K562 (cell line): ENCODE measurements around the gene ARHGDIB. TPM values are rescaled to one million over a fixed set of nuclear protein-coding genes. Genes with fewer than 3 reads are reported as not detected.

Experiments used
- CREM ChIP-seq: IDR thresholded peaks from 2 replicates; pipeline ENCODE4 v1.6.1; 2014; ENCODE audit warnings: antibody characterized with exemption, low read depth
- FOXJ3 ChIP-seq: sonication (generic); formaldehyde crosslinking; IDR thresholded peaks from 2 replicates; pipeline ENCODE4 v1.4.0; 2020; ENCODE audit warnings: mild to moderate bottlenecking, missing genetic modification reagents
- HIVEP1 ChIP-seq: fragments of 250-450 bp; sonication (Bioruptor Pico); IDR thresholded peaks from 2 replicates; pipeline ENCODE4 v1.4.0; 2020; ENCODE audit warnings: mild to moderate bottlenecking
- HMG20B ChIP-seq: fragments of 250-450 bp; sonication (Bioruptor Pico); IDR thresholded peaks from 2 replicates; pipeline ENCODE4 v1.5.0; 2021; ENCODE audit warnings: mild to moderate bottlenecking
- MEF2A ChIP-seq: IDR thresholded peaks from 2 replicates; pipeline ENCODE4 v1.6.1; 2011; ENCODE audit warnings: low read depth, mild to moderate bottlenecking, low read length, moderate library complexity; ENCODE audit not compliant: control insufficient read depth
- MIER1 ChIP-seq: fragments of 450-650 bp; IDR thresholded peaks from 2 replicates; pipeline ENCODE4 v1.6.1; 2016; ENCODE audit warnings: antibody characterized with exemption, mild to moderate bottlenecking, low read depth
- POLR2G ChIP-seq: fragments of 200-400 bp; formaldehyde crosslinking; IDR thresholded peaks from 2 replicates; pipeline ENCODE4 v1.6.1; 2017; ENCODE audit warnings: low read depth, mild to moderate bottlenecking, antibody characterized with exemption, low read length, moderate library complexity
- SRF ChIP-seq, 2 experiments: fragments of 250-450, 450-650 bp in 1 of 2; sonication (Bioruptor Pico) in 1 of 2; sonication (generic) in 1 of 2; formaldehyde crosslinking; IDR thresholded peaks; 2 replicates each; pipeline versions ENCODE4 v1.5.0 to v1.5.1; 2020 to 2022; ENCODE audit warnings: mild to moderate bottlenecking in 1 of 2, missing genetic modification reagents in 1 of 2
- ZBTB40 ChIP-seq, 2 experiments: fragments of 450-650 bp in 1 of 2; sonication (generic) in 1 of 2; formaldehyde crosslinking in 1 of 2; IDR thresholded peaks; 2 replicates each; pipeline versions ENCODE4 v1.7.1 to v1.9.0; 2016 to 2022; ENCODE audit warnings: inconsistent platforms in 1 of 2, mild to moderate bottlenecking in 1 of 2, missing genetic modification reagents in 1 of 2
- ZNF408 ChIP-seq: fragments of 250-450 bp; sonication (Bioruptor Pico); IDR thresholded peaks from 2 replicates; pipeline ENCODE4 v1.4.0; 2020; ENCODE audit warnings: low read depth, mild to moderate bottlenecking, moderate library complexity
- polyA plus RNA-seq, 8 experiments: library from polyadenylated mRNA; depleted of rRNA in 4 of 8; stranded (reverse) in 5 of 8; unstranded in 3 of 8; fragments of >200 nt; fragmentation: Nextera tagmentation in 2 of 8; fragmentation: Illumina TruSeq in 1 of 8; extraction: Ambion mirVana in 2 of 8; extraction: Trizol in 1 of 8; gene quantifications; 2 replicates each; pipeline versions ENCODE4 v1.2.1 to v1.2.3, GENCODE V29; 2011 to 2014; ENCODE audit warnings: inconsistent platforms in 1 of 8, missing spikeins in 1 of 8
- total RNA-seq, 7 experiments: library from RNA; depleted of rRNA in 6 of 7; stranded (reverse); fragments of >200 nt in 6 of 7; fragmentation: Illumina TruSeq in 2 of 7; extraction: Trizol in 2 of 7; gene quantifications; 2 replicates each; pipeline versions ENCODE4 v1.2.1 to v1.2.3, GENCODE V29; 2011 to 2021; ENCODE audit warnings: low replicate concordance in 1 of 7
- TF ChIP-seq, protein P1 (sequence below): IDR thresholded peaks from 2 replicates; pipeline ENCODE4 v1.6.1; 2011; ENCODE audit not compliant: insufficient read length; ENCODE audit errors: extremely low read depth
- TF ChIP-seq, protein P2 (sequence below): fragments of 200-800 bp; sonication (Bioruptor generic); IDR thresholded peaks from 2 replicates; pipeline ENCODE4 v1.6.1; 2017; ENCODE audit warnings: missing genetic modification characterization, missing compliant biosample characterization

ARHGDIB gene
- total and polyA plus RNA-seq, 9 of the 15 experiments (the other 6 are each of a cell fraction or from before 2014, with no cell fraction given) = 9.5 to 204 (median 116) TPM

DNA sequence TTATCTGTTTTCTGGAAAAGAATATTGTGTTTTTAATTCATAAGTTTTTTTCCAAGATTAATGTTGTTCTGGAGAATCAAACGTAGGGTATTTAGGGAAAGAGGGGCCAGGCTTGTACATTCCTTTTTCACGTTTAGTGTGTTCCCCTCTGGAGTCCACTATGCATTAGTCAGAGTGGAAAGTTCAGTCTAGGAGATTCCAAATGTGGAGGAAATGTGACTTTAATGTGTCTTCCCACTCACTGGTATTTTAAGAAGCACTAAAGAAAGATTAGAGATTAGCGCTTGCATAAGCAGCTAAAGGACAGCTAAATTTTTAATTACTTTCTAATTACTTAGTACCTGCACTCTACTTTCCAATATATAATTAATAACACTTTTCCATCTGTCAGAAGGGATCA is 7.1 kb upstream of the ARHGDIB start (continued):
- TF ChIP-seq, protein P1, sequence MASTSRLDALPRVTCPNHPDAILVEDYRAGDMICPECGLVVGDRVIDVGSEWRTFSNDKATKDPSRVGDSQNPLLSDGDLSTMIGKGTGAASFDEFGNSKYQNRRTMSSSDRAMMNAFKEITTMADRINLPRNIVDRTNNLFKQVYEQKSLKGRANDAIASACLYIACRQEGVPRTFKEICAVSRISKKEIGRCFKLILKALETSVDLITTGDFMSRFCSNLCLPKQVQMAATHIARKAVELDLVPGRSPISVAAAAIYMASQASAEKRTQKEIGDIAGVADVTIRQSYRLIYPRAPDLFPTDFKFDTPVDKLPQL = no peak
- TF ChIP-seq ZNF408 (no peak), ZBTB40 (IDR thresholded peaks at IDR 0.05) (no peak), ZBTB40 (CRISPR knock-in tag; IDR thresholded peaks at IDR 0.05) (no peak), FOXJ3 (CRISPR knock-in tag) (no peak), HIVEP1 (CRISPR knock-in tag) (no peak), CREM (no peak), SRF (CRISPR knock-in tag; IDR thresholded peaks at IDR 0.05) (no peak), MIER1 (no peak), MEF2A (no peak), POLR2G (no peak), HMG20B (CRISPR knock-in tag) (no peak)
- TF ChIP-seq, protein P2, sequence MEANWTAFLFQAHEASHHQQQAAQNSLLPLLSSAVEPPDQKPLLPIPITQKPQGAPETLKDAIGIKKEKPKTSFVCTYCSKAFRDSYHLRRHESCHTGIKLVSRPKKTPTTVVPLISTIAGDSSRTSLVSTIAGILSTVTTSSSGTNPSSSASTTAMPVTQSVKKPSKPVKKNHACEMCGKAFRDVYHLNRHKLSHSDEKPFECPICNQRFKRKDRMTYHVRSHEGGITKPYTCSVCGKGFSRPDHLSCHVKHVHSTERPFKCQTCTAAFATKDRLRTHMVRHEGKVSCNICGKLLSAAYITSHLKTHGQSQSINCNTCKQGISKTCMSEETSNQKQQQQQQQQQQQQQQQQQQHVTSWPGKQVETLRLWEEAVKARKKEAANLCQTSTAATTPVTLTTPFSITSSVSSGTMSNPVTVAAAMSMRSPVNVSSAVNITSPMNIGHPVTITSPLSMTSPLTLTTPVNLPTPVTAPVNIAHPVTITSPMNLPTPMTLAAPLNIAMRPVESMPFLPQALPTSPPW (CRISPR knock-in tag) = no peak
- TF ChIP-seq, all 486 proteins: peak for 0
